Neuronal stem cell (in vitro differentiated cells): ENCODE results near the gene WDR53.
"Not testable (repeated sequence)": the region's sequence is repeated elsewhere in the genome, so short reads cannot be mapped to it uniquely, and the experiment has no call there.

Experiments
- DNase-seq: peaks from one replicate; pipeline ENCODE4 v3.0.0-alpha.2; 2013; ENCODE audit warnings: low spot score
- H2AFZ ChIP-seq: one replicate; pipeline ENCODE4 v1.6.1; 2013; ENCODE audit warnings: mild to moderate bottlenecking, low read length, inconsistent platforms
- H2AK5ac ChIP-seq: 2 replicates; pipeline ENCODE4 v1.6.1; 2013; ENCODE audit warnings: low read depth, mild to moderate bottlenecking, inconsistent platforms, low read length, moderate library complexity, mixed read lengths
- H2BK120ac ChIP-seq: 2 replicates; pipeline ENCODE4 v1.6.1; 2013; ENCODE audit warnings: low read depth, mild to moderate bottlenecking, inconsistent platforms, low read length, moderate library complexity, mixed read lengths
- H2BK12ac ChIP-seq: one replicate; pipeline ENCODE4 v1.6.1; 2013; ENCODE audit warnings: low read length, inconsistent platforms
- H2BK15ac ChIP-seq: 2 replicates; pipeline ENCODE4 v1.6.1; 2013; ENCODE audit warnings: mild to moderate bottlenecking, low read length, inconsistent platforms, mixed read lengths
- H2BK5ac ChIP-seq: one replicate; pipeline ENCODE4 v1.6.1; 2013; ENCODE audit warnings: inconsistent platforms, mild to moderate bottlenecking, low read length, moderate library complexity
- H3K14ac ChIP-seq: one replicate; pipeline ENCODE4 v1.6.1; 2013; ENCODE audit warnings: low read length, inconsistent platforms
- H3K18ac ChIP-seq: 2 replicates; pipeline ENCODE4 v1.6.1; 2013; ENCODE audit warnings: low read length, inconsistent platforms
- H3K23ac ChIP-seq: 2 replicates; pipeline ENCODE4 v1.6.1; 2013; ENCODE audit warnings: low read depth, mild to moderate bottlenecking, mixed read lengths, low read length, inconsistent platforms; ENCODE audit not compliant: poor library complexity
- H3K27ac ChIP-seq: replicated peaks from 3 replicates; pipeline ENCODE4 v1.5.1; 2013; ENCODE audit warnings: low read length, inconsistent platforms
- H3K27me3 ChIP-seq, 3 experiments: 2 replicates each; pipeline ENCODE4 v1.6.1; 2013; ENCODE audit warnings: low read length in 3 of 3, mild to moderate bottlenecking in 2 of 3, inconsistent platforms in 1 of 3, low read depth in 1 of 3, mixed read lengths in 1 of 3, moderate library complexity in 1 of 3; ENCODE audit not compliant: control insufficient read depth in 3 of 3, insufficient read depth in 3 of 3
- H3K36me3 ChIP-seq, 2 donors: replicated peaks in 1 of 2; 2 replicates each; pipeline ENCODE4 v1.6.1; 2013; ENCODE audit warnings: low read length in 2 of 2; ENCODE audit not compliant: control insufficient read depth in 2 of 2, insufficient read depth in 2 of 2
- H3K4ac ChIP-seq: 2 replicates; pipeline ENCODE4 v1.6.1; 2013; ENCODE audit warnings: inconsistent platforms, mild to moderate bottlenecking, low read length, moderate library complexity
- H3K4me1 ChIP-seq, 2 donors: 1 replicate in 1 of 2; 2 replicates in 1 of 2; pipeline ENCODE4 v1.6.1; 2013; ENCODE audit warnings: low read length in 2 of 2, low read depth in 1 of 2; ENCODE audit not compliant: control insufficient read depth in 2 of 2, insufficient read depth in 1 of 2
- H3K4me2 ChIP-seq: one replicate; pipeline ENCODE4 v1.6.1; 2013; ENCODE audit warnings: mild to moderate bottlenecking, low read length, inconsistent platforms; ENCODE audit not compliant: insufficient read depth, poor library complexity, severe bottlenecking
- H3K4me3 ChIP-seq, 2 donors: 2 replicates each; pipeline ENCODE4 v1.5.1; 2013; ENCODE audit warnings: low read length in 2 of 2, mild to moderate bottlenecking in 2 of 2, inconsistent platforms in 1 of 2, moderate library complexity in 1 of 2
- H3K79me1 ChIP-seq: one replicate; pipeline ENCODE4 v1.6.1; 2013; ENCODE audit warnings: low read depth, mild to moderate bottlenecking, inconsistent platforms, low read length, moderate library complexity
- H3K9ac ChIP-seq: one replicate; pipeline ENCODE4 v1.6.1; 2013; ENCODE audit warnings: mild to moderate bottlenecking, low read depth, low read length, inconsistent platforms; ENCODE audit not compliant: poor library complexity
- H3K9me3 ChIP-seq, 2 donors: replicated peaks in 1 of 2; 2 replicates each; pipeline versions ENCODE3 to v1.6.1; 2013; ENCODE audit warnings: low read length in 2 of 2, mild to moderate bottlenecking in 2 of 2, inconsistent platforms in 1 of 2, low read depth in 1 of 2, mixed read lengths in 1 of 2, moderate library complexity in 1 of 2; ENCODE audit not compliant: control insufficient read depth in 2 of 2, insufficient read depth in 1 of 2
- H4K8ac ChIP-seq: one replicate; pipeline ENCODE4 v1.6.1; 2013; ENCODE audit warnings: low read depth, mild to moderate bottlenecking, inconsistent platforms, low read length, moderate library complexity
- H4K91ac ChIP-seq: one replicate; pipeline ENCODE4 v1.6.1; 2013; ENCODE audit warnings: low read length, low read depth, mild to moderate bottlenecking, inconsistent platforms; ENCODE audit not compliant: poor library complexity
- WGBS, 2 donors: extraction: QIAGEN DNeasy Blood & Tissue Kit; methylation state at CpG; one replicate each; pipeline ENCODE4 v1.1.7; 2013; ENCODE audit warnings: missing lambda C conversion rate in 2 of 2, mixed read lengths in 1 of 2; ENCODE audit not compliant: insufficient read length in 2 of 2, insufficient replicate concordance in 1 of 2; ENCODE audit errors: extremely low coverage in 2 of 2; 5-methylcytosine and 5-hydroxymethylcytosine counted together

Gene WDR53

GRCh38 chr3:196572389-196572788 lies 4.0 kb upstream of the WDR53 start:
- H3K9ac ChIP-seq, result no peak overlapping the region
- no peak overlapping the region for H3K4ac ChIP-seq
- H4K8ac ChIP-seq, result no peak overlapping the region
- H2AFZ ChIP-seq, result no peak overlapping the region
- no peak overlapping the region for H2AK5ac ChIP-seq
- DNase-seq, result no peak
- no peak overlapping the region for H2BK12ac ChIP-seq
- H3K27me3 ChIP-seq, result no peaks in the 10 kb centered on the region
- peaks cover 5% of the 10 kb centered on the region for H3K79me1 ChIP-seq
- H2BK15ac ChIP-seq, result no peak overlapping the region
- H3K23ac ChIP-seq, result peak overlapping the region; percentile 73
- no CpG with 5 or more reads among the region's 1 CpG for whole genome bisulfite sequencing, 2 donors
- peaks cover under 1 to 24% of the 10 kb centered on the region in 2 donors for H3K36me3 ChIP-seq
- no peak overlapping the region for H2BK120ac ChIP-seq
- no peak overlapping the region for H3K18ac ChIP-seq
- no peak overlapping the region for H4K91ac ChIP-seq
- no peak overlapping the region for H3K27ac ChIP-seq
- no peak overlapping the region for H2BK5ac ChIP-seq
- H3K4me1 ChIP-seq, result peaks cover 1 to 4% of the 10 kb centered on the region in 2 donors
- no peak overlapping the region for H3K4me3 ChIP-seq
- H3K9me3 ChIP-seq, result no peaks in the 10 kb centered on the region
- no peak overlapping the region for H3K4me2 ChIP-seq
- no peak overlapping the region for H3K14ac ChIP-seq

- not testable (repeated sequence) for H3K14ac ChIP-seq, H3K9me3 ChIP-seq, H3K27me3 ChIP-seq, DNase-seq, H3K4me2 ChIP-seq, H2BK5ac ChIP-seq, H4K8ac ChIP-seq, H3K4me1 ChIP-seq, H2BK120ac ChIP-seq, H3K18ac ChIP-seq, H3K4ac ChIP-seq, H2AK5ac ChIP-seq, H3K23ac ChIP-seq, H2BK15ac ChIP-seq, H3K9ac ChIP-seq, H3K79me1 ChIP-seq, H3K27ac ChIP-seq, H2BK12ac ChIP-seq, H4K91ac ChIP-seq, H2AFZ ChIP-seq, H3K4me3 ChIP-seq
- peaks cover 5 to 30% of the 10 kb centered on the region in 2 donors for H3K36me3 ChIP-seq
- WGBS, 2 donors, result no CpG with 5 or more reads among the region's 13 CpGs
Measured at GRCh38 chr3:196570332-196570731, 2.0 kb upstream of the WDR53 start.

- DNase-seq, result no peak
- Histone ChIP-seq H3K18ac (peak overlapping the region; percentile 7), H3K4ac (no peak overlapping the region), H3K9me3 (no peaks in the 10 kb centered on the region), H3K23ac (peak overlapping the region; percentile 89), H3K36me3 (peaks cover 5 to 30% of the 10 kb centered on the region in 2 donors), H3K27me3 (no peaks in the 10 kb centered on the region), H3K79me1 (peaks cover 4% of the 10 kb centered on the region), H4K91ac (no peak overlapping the region), H2BK15ac (no peak overlapping the region), H3K14ac (no peak overlapping the region), H3K27ac (no peak overlapping the region), H2BK5ac (no peak overlapping the region), H3K4me2 (peak overlapping the region; percentile 82), H2AFZ (peak overlapping the region; percentile 92), H3K4me3 (peak overlapping the region; percentile 85 to 98), H2BK12ac (no peak overlapping the region), H2BK120ac (no peak overlapping the region), H4K8ac (peak overlapping the region; percentile 29), H3K4me1 (peaks cover 1 to 5% of the 10 kb centered on the region in 2 donors), H2AK5ac (peak overlapping the region; percentile 25), H3K9ac (peak overlapping the region; percentile 91)
- no CpG with 5 or more reads among the region's 44 CpGs for WGBS, 2 donors
Measured at GRCh38 chr3:196569003-196569516, 706 bp upstream of the WDR53 start.

- H3K23ac ChIP-seq, result no peak overlapping the region
- no peak overlapping the region for H4K91ac ChIP-seq
- H3K27ac ChIP-seq, result no peak overlapping the region
- no peak overlapping the region for H3K18ac ChIP-seq
- H3K14ac ChIP-seq, result no peak overlapping the region
- H2BK5ac ChIP-seq, result no peak overlapping the region
- DNase-seq, result no peak
- H3K36me3 ChIP-seq, result peaks cover 5 to 52% of the 10 kb centered on the region in 2 donors
- H3K4me2 ChIP-seq, result no peak overlapping the region
- no peak overlapping the region for H4K8ac ChIP-seq
- no peak overlapping the region for H2BK120ac ChIP-seq
- no peak overlapping the region for H2AK5ac ChIP-seq
- no peak overlapping the region for H2BK15ac ChIP-seq
- no peak overlapping the region for H2BK12ac ChIP-seq
- no peaks in the 10 kb centered on the region for H3K27me3 ChIP-seq
- H3K4ac ChIP-seq, result no peak overlapping the region
- H3K4me1 ChIP-seq, result peaks cover 1 to 5% of the 10 kb centered on the region in 2 donors
- no CpG with 5 or more reads among the region's 9 CpGs for WGBS, 2 donors
- H3K4me3 ChIP-seq, result no peak overlapping the region
- H3K9ac ChIP-seq, result no peak overlapping the region
- no peak overlapping the region for H2AFZ ChIP-seq
- H3K79me1 ChIP-seq, result no peaks in the 10 kb centered on the region
- no peaks in the 10 kb centered on the region for H3K9me3 ChIP-seq
Measured at GRCh38 chr3:196563721-196564225, 4.6 kb downstream of the WDR53 start.
